SU-DHL-6 (cell line): ENCODE measurements around the gene SLC9A3.

Source experiments
- H2AFZ ChIP-seq: fragments of 200-600 bp; sonication (generic); 2 replicates; pipeline ENCODE4 v1.6.1; 2014; ENCODE audit warnings: low read depth, mild to moderate bottlenecking, moderate library complexity, mixed read lengths, antibody characterized with exemption, low read length; ENCODE audit not compliant: severe bottlenecking
- H3F3A ChIP-seq: fragments of 200-600 bp; shearing (Covaris generic); 2 replicates; pipeline ENCODE4 v1.6.0; 2016; ENCODE audit warnings: antibody characterized with exemption, mild to moderate bottlenecking; ENCODE audit not compliant: insufficient read depth
- H3K27ac ChIP-seq: fragments of 200-600 bp; sonication (generic); 2 replicates; pipeline ENCODE4 v1.5.1; 2016; ENCODE audit warnings: low read depth, mild to moderate bottlenecking, low read length, moderate library complexity, mixed read lengths
- H3K27me3 ChIP-seq: fragments of 200-600 bp; sonication (generic), shearing (Covaris generic); 2 replicates; pipeline ENCODE4 v1.6.0; 2014; ENCODE audit warnings: mild to moderate bottlenecking, low read length
- H3K36me3 ChIP-seq: fragments of 200-600 bp; sonication (generic); 2 replicates; pipeline ENCODE4 v1.6.1; 2014; ENCODE audit warnings: mild to moderate bottlenecking, low read length, mixed read lengths
- H3K4me2 ChIP-seq: fragments of 300-600, 200-600 bp; shearing (Covaris generic), sonication (generic); 2 replicates; pipeline ENCODE4 v1.6.0; 2014; ENCODE audit warnings: low read length, low read depth, mild to moderate bottlenecking; ENCODE audit not compliant: poor library complexity, severe bottlenecking
- H3K4me3 ChIP-seq: fragments of 200-600 bp; sonication (generic); 2 replicates; pipeline ENCODE4 v1.5.1; 2014; ENCODE audit warnings: antibody characterized with exemption, low read length, mild to moderate bottlenecking, mixed read lengths; ENCODE audit not compliant: insufficient read depth, poor library complexity, severe bottlenecking
- H3K79me2 ChIP-seq: fragments of 200-600 bp; sonication (generic); 2 replicates; pipeline ENCODE4 v1.6.1; 2014; ENCODE audit warnings: mild to moderate bottlenecking, low read length, moderate library complexity; ENCODE audit not compliant: insufficient read depth
- H3K9ac ChIP-seq: fragments of 200-600 bp; sonication (generic); 2 replicates; pipeline ENCODE4 v1.7.0; 2014; ENCODE audit warnings: mild to moderate bottlenecking, low read length
- H3K9me2 ChIP-seq: fragments of 200-600 bp; sonication (generic); replicated peaks from 2 replicates; pipeline ENCODE4 v1.6.1; 2014; ENCODE audit warnings: low read length; ENCODE audit not compliant: insufficient read depth
- H3K9me3 ChIP-seq: fragments of 200-600 bp; sonication (generic); 2 replicates; pipeline ENCODE4 v1.6.1; 2014; ENCODE audit warnings: low read length, mixed read lengths; ENCODE audit not compliant: insufficient read depth
- H4K20me1 ChIP-seq: fragments of 200-600 bp; sonication (generic); 2 replicates; pipeline ENCODE4 v1.6.1; 2014; ENCODE audit warnings: low read depth, mild to moderate bottlenecking, antibody characterized with exemption, low read length, moderate library complexity, mixed read lengths
- CTCF ChIP-seq: fragments of 200-600 bp; sonication (generic); IDR thresholded peaks from one replicate; pipeline ENCODE4 v1.5.1; 2017; ENCODE audit warnings: antibody characterized with exemption, mild to moderate bottlenecking, low read length, moderate library complexity; ENCODE audit not compliant: insufficient read depth, poor library complexity, severe bottlenecking
- EZH2phosphoT487 ChIP-seq: fragments of 200-600 bp; sonication (generic), shearing (Covaris generic); conservative IDR thresholded peaks from 2 replicates; pipeline ENCODE4 v1.6.1; 2018; ENCODE audit warnings: mild to moderate bottlenecking, antibody characterized with exemption, low read length, moderate library complexity, mixed read lengths

SLC9A3 gene

GRCh38 chr5:485113-485945 lies 38.9 kb downstream of the SLC9A3 start:
- TF ChIP-seq EZH2phosphoT487 (no peak), CTCF (no peak)
- Histone ChIP-seq H3K4me2 (no peak overlapping the region), H3K27ac (no peak overlapping the region), H3K9me2 (no peaks in the 10 kb centered on the region), H3F3A (no peaks in the 10 kb centered on the region), H3K79me2 (no peaks in the 10 kb centered on the region), H3K9ac (no peak overlapping the region), H2AFZ (no peak overlapping the region), H3K36me3 (no peaks in the 10 kb centered on the region), H4K20me1 (no peaks in the 10 kb centered on the region), H3K4me3 (no peak overlapping the region), H3K9me3 (no peaks in the 10 kb centered on the region), H3K27me3 (no peaks in the 10 kb centered on the region)

- Histone ChIP-seq H3K79me2 (no peaks in the 10 kb centered on the region), H3K27ac (no peak overlapping the region), H3K27me3 (no peaks in the 10 kb centered on the region), H4K20me1 (no peaks in the 10 kb centered on the region), H3K4me2 (no peak overlapping the region), H3K9me3 (no peaks in the 10 kb centered on the region), H3K4me3 (no peak overlapping the region), H3K9ac (no peak overlapping the region), H2AFZ (no peak overlapping the region), H3K36me3 (no peaks in the 10 kb centered on the region), H3K9me2 (no peaks in the 10 kb centered on the region), H3F3A (no peaks in the 10 kb centered on the region)
- TF ChIP-seq CTCF, result no peak
- TF ChIP-seq EZH2phosphoT487, result no peak
Observed at GRCh38 chr5:484556-484955, 39.7 kb downstream of the SLC9A3 start.

GRCh38 chr5:483434-484140 lies 40.7 kb downstream of the SLC9A3 start:
- TF ChIP-seq CTCF (no peak), EZH2phosphoT487 (no peak)
- H3F3A ChIP-seq, result no peaks in the 10 kb centered on the region
- H3K9me3 ChIP-seq, result no peaks in the 10 kb centered on the region
- no peaks in the 10 kb centered on the region for H3K79me2 ChIP-seq
- no peaks in the 10 kb centered on the region for H3K27me3 ChIP-seq
- H3K4me3 ChIP-seq, result no peak overlapping the region
- no peak overlapping the region for H3K9ac ChIP-seq
- H3K4me2 ChIP-seq, result no peak overlapping the region
- H2AFZ ChIP-seq, result no peak overlapping the region
- H4K20me1 ChIP-seq, result no peaks in the 10 kb centered on the region
- no peak overlapping the region for H3K27ac ChIP-seq
- no peaks in the 10 kb centered on the region for H3K36me3 ChIP-seq
- H3K9me2 ChIP-seq, result no peaks in the 10 kb centered on the region
